Liver (tissue), 9 donors: Measurements from ENCODE around the gene ACVR1. TPM values are rescaled to one million over a fixed set of nuclear protein-coding genes. Genes with fewer than 3 reads are reported as not detected.
"Not testable (repeated sequence)": the region's sequence is repeated elsewhere in the genome, so short reads cannot be mapped to it uniquely, and the experiment has no call there.

Experiments
- DNase-seq: peaks from one replicate; pipeline ENCODE4 v3.0.0-alpha.2; 2017; ENCODE audit warnings: low spot score
- H3K27ac ChIP-seq, 2 donors: one replicate each; pipeline ENCODE4 v1.7.0; 2013; ENCODE audit warnings: inconsistent platforms in 2 of 2, low read length in 2 of 2, control low read depth in 1 of 2, low read depth in 1 of 2, mild to moderate bottlenecking in 1 of 2
- H3K27me3 ChIP-seq, 4 donors: one replicate each; pipeline versions ENCODE4 v1.6.1 to v1.7.0; 2013; ENCODE audit warnings: low read length in 3 of 4, inconsistent platforms in 1 of 4, mild to moderate bottlenecking in 1 of 4, moderate library complexity in 1 of 4; ENCODE audit not compliant: control insufficient read depth in 4 of 4, insufficient read depth in 4 of 4
- H3K36me3 ChIP-seq, 4 donors: one replicate each; pipeline versions ENCODE4 v1.6.1 to v1.7.0; 2013; ENCODE audit warnings: low read length in 3 of 4, mild to moderate bottlenecking in 3 of 4, low read depth in 1 of 4, moderate library complexity in 1 of 4; ENCODE audit not compliant: control insufficient read depth in 4 of 4, insufficient read depth in 3 of 4
- H3K4me1 ChIP-seq, 4 donors: one replicate each; pipeline versions ENCODE4 v1.6.1 to v1.7.0; 2013; ENCODE audit warnings: low read length in 3 of 4, mild to moderate bottlenecking in 3 of 4, moderate library complexity in 1 of 4; ENCODE audit not compliant: control insufficient read depth in 4 of 4, insufficient read depth in 4 of 4
- H3K4me3 ChIP-seq, 3 donors: one replicate each; pipeline versions ENCODE4 v1.6.1 to v1.7.0; 2013; ENCODE audit warnings: low read length in 3 of 3, control low read depth in 1 of 3, low read depth in 1 of 3, mild to moderate bottlenecking in 1 of 3
- H3K9ac ChIP-seq, 2 donors: one replicate each; pipeline ENCODE4 v1.7.0; 2013; ENCODE audit warnings: low read length in 2 of 2, mild to moderate bottlenecking in 2 of 2, moderate library complexity in 2 of 2, control low read depth in 1 of 2, low read depth in 1 of 2
- H3K9me3 ChIP-seq, 4 donors: one replicate each; pipeline versions ENCODE4 v1.6.1 to v1.7.0; 2013; ENCODE audit warnings: low read length in 3 of 4; ENCODE audit not compliant: control insufficient read depth in 4 of 4
- EGR1 ChIP-seq, 2 donors: IDR thresholded peaks; 2 replicates each; pipeline ENCODE4 v1.6.1; 2016 to 2018; ENCODE audit warnings: antibody characterized with exemption in 2 of 2, low read depth in 2 of 2
- FOXA1 ChIP-seq: IDR thresholded peaks from 2 replicates; pipeline ENCODE4 v1.6.1; 2016; ENCODE audit warnings: antibody characterized with exemption
- FOXA2 ChIP-seq: IDR thresholded peaks from 2 replicates; pipeline ENCODE4 v1.6.1; 2016; ENCODE audit warnings: antibody characterized with exemption
- GABPA ChIP-seq, 2 donors: IDR thresholded peaks in 1 of 2; conservative IDR thresholded peaks in 1 of 2; 2 replicates each; pipeline ENCODE4 v1.6.1; 2016; ENCODE audit warnings: antibody characterized with exemption in 2 of 2, mild to moderate bottlenecking in 1 of 2, moderate library complexity in 1 of 2
- HNF4A ChIP-seq, 2 donors: conservative IDR thresholded peaks; 2 replicates each; pipeline ENCODE4 v1.6.1; 2016; ENCODE audit warnings: antibody characterized with exemption in 2 of 2, mild to moderate bottlenecking in 2 of 2
- HNF4G ChIP-seq: IDR thresholded peaks from 2 replicates; pipeline ENCODE4 v1.6.1; 2016; ENCODE audit warnings: antibody characterized with exemption
- JUND ChIP-seq, 2 donors: IDR thresholded peaks; 2 replicates each; pipeline ENCODE4 v1.6.1; 2016; ENCODE audit warnings: antibody characterized with exemption in 2 of 2
- MAX ChIP-seq: IDR thresholded peaks from 2 replicates; pipeline ENCODE4 v1.6.1; 2016; ENCODE audit warnings: antibody characterized with exemption
- NR2F2 ChIP-seq: IDR thresholded peaks from 2 replicates; pipeline ENCODE4 v1.6.1; 2016; ENCODE audit warnings: antibody characterized with exemption
- RAD21 ChIP-seq, 2 donors: IDR thresholded peaks; 2 replicates each; pipeline ENCODE4 v1.6.1; 2016; ENCODE audit warnings: antibody characterized with exemption in 2 of 2, mild to moderate bottlenecking in 2 of 2
- REST ChIP-seq: IDR thresholded peaks from 2 replicates; pipeline ENCODE4 v1.6.1; 2016; ENCODE audit warnings: antibody characterized with exemption, mild to moderate bottlenecking
- RXRA ChIP-seq, 2 donors: IDR thresholded peaks; 2 replicates each; pipeline ENCODE4 v1.6.1; 2017 to 2018; ENCODE audit warnings: antibody characterized with exemption in 2 of 2, mild to moderate bottlenecking in 1 of 2
- SP1 ChIP-seq: IDR thresholded peaks from 2 replicates; pipeline ENCODE4 v1.6.1; 2018; ENCODE audit warnings: antibody characterized with exemption, mild to moderate bottlenecking
- TAF1 ChIP-seq: conservative IDR thresholded peaks from 2 replicates; pipeline ENCODE4 v1.6.1; 2016; ENCODE audit warnings: antibody characterized with exemption, mild to moderate bottlenecking
- YY1 ChIP-seq: IDR thresholded peaks from 2 replicates; pipeline ENCODE4 v1.6.1; 2016; ENCODE audit warnings: antibody characterized with exemption, mild to moderate bottlenecking
- WGBS: extraction: QIAGEN DNeasy Blood & Tissue Kit; methylation state at CpG from one replicate; pipeline ENCODE4 v1.1.7; 2013; 5-methylcytosine and 5-hydroxymethylcytosine counted together
- polyA plus RNA-seq, 2 donors: library from polyadenylated mRNA; stranded (reverse) in 1 of 2; unstranded in 1 of 2; fragments of 200-250 nt in 1 of 2; fragments of >200 nt in 1 of 2; fragmentation: Nextera tagmentation in 1 of 2; extraction: Ambion mirVana in 1 of 2; gene quantifications; one replicate each; pipeline versions ENCODE4 v1.2.1 to v1.2.3, GENCODE V29; 2013 to 2015
- total RNA-seq, 2 donors: library from RNA; depleted of rRNA; stranded (reverse); fragments of >200 nt; gene quantifications; one replicate each; pipeline ENCODE4 v1.2.3, GENCODE V29; 2014
- TF ChIP-seq, protein P1 (sequence below): IDR thresholded peaks from 2 replicates; pipeline ENCODE4 v1.6.1; 2016; ENCODE audit warnings: antibody characterized with exemption
- TF ChIP-seq, protein P2 (sequence below): IDR thresholded peaks from 2 replicates; pipeline ENCODE4 v1.6.1; 2016; ENCODE audit warnings: antibody characterized with exemption
- TF ChIP-seq, protein P3 (sequence below): fragments of 150-350 bp; IDR thresholded peaks from 2 replicates; pipeline ENCODE4 v1.5.1; 2017; ENCODE audit warnings: improper control_type of control experiment, low read depth, low read length; ENCODE audit not compliant: missing input control
- donor health status: healthy.
- donor health status: healthy.
- donor health status: healthy.
- donor health status: healthy.
- donor health status: healthy.

ACVR1 gene
- total and polyA plus RNA-seq, 4 donors = 6.2 to 20.4 (median 8.5) TPM

- no peak overlapping the region for H3K9ac ChIP-seq
- H3K36me3 ChIP-seq = no peaks in the 10 kb centered on the region
- WGBS = 86% methylated on average over 3 of the region's 3 CpGs
- H3K4me1 ChIP-seq = no peaks in the 10 kb centered on the region
- TF ChIP-seq TAF1 (no peak), NR2F2 (no peak)
- no peak overlapping the region for H3K4me3 ChIP-seq
- DNase-seq = no peak
- no peak overlapping the region for H3K27ac ChIP-seq
- no peaks in the 10 kb centered on the region for H3K27me3 ChIP-seq
- H3K9me3 ChIP-seq = no peaks in the 10 kb centered on the region
These were observed 11.8 kb upstream of the ACVR1 start for GRCh38 chr2:157887946-157888345.

- not testable (repeated sequence) for H3K27me3 ChIP-seq, H3K9ac ChIP-seq, H3K27ac ChIP-seq, H3K36me3 ChIP-seq, H3K4me3 ChIP-seq, H3K9me3 ChIP-seq, DNase-seq
- WGBS = 77% methylated on average over 5 of the region's 5 CpGs
- H3K4me1 ChIP-seq = peaks cover 0 to 13% (median 2%) of the 10 kb centered on the region in 4 donors
These were observed 8.4 kb upstream of the ACVR1 start for GRCh38 chr2:157884533-157884932.

- TF ChIP-seq HNF4G (no peak), REST (peak; percentile 40), HNF4A (conservative IDR thresholded peaks at IDR 0.05) (peak; percentile 33 to 62), FOXA1 (peak; percentile 56), NR2F2 (no peak), EGR1 (IDR thresholded peaks at IDR 0.05; ENCODE audit: low read depth in 2 of 2) (peak in 1 of 2 donors; percentile 16), JUND (IDR thresholded peaks at IDR 0.05) (peak; percentile 78 to 95), RXRA (IDR thresholded peaks at IDR 0.05) (peak; percentile 51 to 81), YY1 (peak; percentile 76), FOXA2 (peak; percentile 71), SP1 (peak; percentile 32), MAX (peak; percentile 46), RAD21 (IDR thresholded peaks at IDR 0.05) (peak; percentile 31 to 43), GABPA (IDR thresholded peaks at IDR 0.05 in 1 of 2, conservative IDR thresholded peaks at IDR 0.05 in 1 of 2) (peak in 1 of 2 donors; percentile 39), TAF1 (no peak)
- TF ChIP-seq, protein P1, sequence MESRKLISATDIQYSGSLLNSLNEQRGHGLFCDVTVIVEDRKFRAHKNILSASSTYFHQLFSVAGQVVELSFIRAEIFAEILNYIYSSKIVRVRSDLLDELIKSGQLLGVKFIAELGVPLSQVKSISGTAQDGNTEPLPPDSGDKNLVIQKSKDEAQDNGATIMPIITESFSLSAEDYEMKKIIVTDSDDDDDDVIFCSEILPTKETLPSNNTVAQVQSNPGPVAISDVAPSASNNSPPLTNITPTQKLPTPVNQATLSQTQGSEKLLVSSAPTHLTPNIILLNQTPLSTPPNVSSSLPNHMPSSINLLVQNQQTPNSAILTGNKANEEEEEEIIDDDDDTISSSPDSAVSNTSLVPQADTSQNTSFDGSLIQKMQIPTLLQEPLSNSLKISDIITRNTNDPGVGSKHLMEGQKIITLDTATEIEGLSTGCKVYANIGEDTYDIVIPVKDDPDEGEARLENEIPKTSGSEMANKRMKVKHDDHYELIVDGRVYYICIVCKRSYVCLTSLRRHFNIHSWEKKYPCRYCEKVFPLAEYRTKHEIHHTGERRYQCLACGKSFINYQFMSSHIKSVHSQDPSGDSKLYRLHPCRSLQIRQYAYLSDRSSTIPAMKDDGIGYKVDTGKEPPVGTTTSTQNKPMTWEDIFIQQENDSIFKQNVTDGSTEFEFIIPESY = peak; percentile 45
- TF ChIP-seq, protein P2, sequence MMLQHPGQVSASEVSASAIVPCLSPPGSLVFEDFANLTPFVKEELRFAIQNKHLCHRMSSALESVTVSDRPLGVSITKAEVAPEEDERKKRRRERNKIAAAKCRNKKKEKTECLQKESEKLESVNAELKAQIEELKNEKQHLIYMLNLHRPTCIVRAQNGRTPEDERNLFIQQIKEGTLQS = peak; percentile 70
- TF ChIP-seq, protein P3, sequence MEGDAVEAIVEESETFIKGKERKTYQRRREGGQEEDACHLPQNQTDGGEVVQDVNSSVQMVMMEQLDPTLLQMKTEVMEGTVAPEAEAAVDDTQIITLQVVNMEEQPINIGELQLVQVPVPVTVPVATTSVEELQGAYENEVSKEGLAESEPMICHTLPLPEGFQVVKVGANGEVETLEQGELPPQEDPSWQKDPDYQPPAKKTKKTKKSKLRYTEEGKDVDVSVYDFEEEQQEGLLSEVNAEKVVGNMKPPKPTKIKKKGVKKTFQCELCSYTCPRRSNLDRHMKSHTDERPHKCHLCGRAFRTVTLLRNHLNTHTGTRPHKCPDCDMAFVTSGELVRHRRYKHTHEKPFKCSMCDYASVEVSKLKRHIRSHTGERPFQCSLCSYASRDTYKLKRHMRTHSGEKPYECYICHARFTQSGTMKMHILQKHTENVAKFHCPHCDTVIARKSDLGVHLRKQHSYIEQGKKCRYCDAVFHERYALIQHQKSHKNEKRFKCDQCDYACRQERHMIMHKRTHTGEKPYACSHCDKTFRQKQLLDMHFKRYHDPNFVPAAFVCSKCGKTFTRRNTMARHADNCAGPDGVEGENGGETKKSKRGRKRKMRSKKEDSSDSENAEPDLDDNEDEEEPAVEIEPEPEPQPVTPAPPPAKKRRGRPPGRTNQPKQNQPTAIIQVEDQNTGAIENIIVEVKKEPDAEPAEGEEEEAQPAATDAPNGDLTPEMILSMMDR = no peak
- H3K9me3 ChIP-seq = no peaks in the 10 kb centered on the region
- H3K4me3 ChIP-seq = no peak overlapping the region
- H3K27me3 ChIP-seq = no peaks in the 10 kb centered on the region
- no peaks in the 10 kb centered on the region for H3K36me3 ChIP-seq
- peak overlapping the region; percentile 52 to 62 for H3K27ac ChIP-seq
- no peak overlapping the region for H3K9ac ChIP-seq
- WGBS = 31% methylated on average over 3 of the region's 3 CpGs
- no peak for DNase-seq
- H3K4me1 ChIP-seq = peaks cover 7 to 37% (median 21%) of the 10 kb centered on the region in 4 donors
These were observed 4.8 kb upstream of the ACVR1 start for GRCh38 chr2:157880927-157881326.
